GM23248 (cell line): ENCODE data around the gene SEM1.

Experiments used
- EZH2 ChIP-seq: fragments of 200-600 bp; sonication (generic); IDR thresholded peaks from 2 replicates; pipeline ENCODE4 v1.6.1; 2018; ENCODE audit warnings: antibody characterized with exemption, mild to moderate bottlenecking; ENCODE audit not compliant: insufficient read depth, poor library complexity, severe bottlenecking
- EZH2phosphoT487 ChIP-seq: fragments of 200-600 bp; sonication (generic); IDR thresholded peaks from 2 replicates; pipeline ENCODE4 v1.6.1; 2018; ENCODE audit warnings: antibody characterized with exemption, moderate library complexity, mild to moderate bottlenecking, low read depth; ENCODE audit not compliant: insufficient read depth

DNA sequence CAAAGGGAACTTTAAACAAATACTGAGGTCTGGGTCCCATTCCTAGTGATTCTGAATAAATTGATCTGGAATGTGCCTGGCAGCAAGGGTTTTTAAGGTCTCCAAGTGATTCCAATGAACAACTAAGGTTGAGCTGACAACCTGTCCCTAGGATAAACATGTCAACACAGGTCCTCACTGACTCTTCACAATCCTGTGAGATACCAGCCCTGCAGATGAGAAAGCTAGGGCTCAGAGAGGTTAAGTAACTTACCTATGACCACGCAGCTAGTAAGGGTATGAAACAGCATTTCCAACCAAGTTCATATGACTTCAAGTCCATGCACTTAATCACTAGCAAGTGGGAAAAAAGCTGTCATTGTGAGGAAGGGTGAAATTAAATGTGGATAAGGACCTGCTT lies 44.0 kb downstream of the SEM1 start:
- TF ChIP-seq EZH2, result no peak
- TF ChIP-seq EZH2phosphoT487, result no peak
